NT2/D1 (cell line): ENCODE data around the gene MEPCE.

Experiments
- SUZ12 ChIP-seq: IDR thresholded peaks from 2 replicates; pipeline ENCODE4 v1.6.1; 2011; ENCODE audit not compliant: insufficient read length, insufficient read depth; ENCODE audit errors: extremely low read depth
- YY1 ChIP-seq: IDR thresholded peaks from 2 replicates; pipeline ENCODE4 v1.6.1; 2011; ENCODE audit not compliant: insufficient read length, insufficient read depth
- ZNF274 ChIP-seq: IDR thresholded peaks from 2 replicates; pipeline ENCODE4 v1.6.1; 2011; ENCODE audit warnings: mild to moderate bottlenecking, low read depth, low read length

DNA sequence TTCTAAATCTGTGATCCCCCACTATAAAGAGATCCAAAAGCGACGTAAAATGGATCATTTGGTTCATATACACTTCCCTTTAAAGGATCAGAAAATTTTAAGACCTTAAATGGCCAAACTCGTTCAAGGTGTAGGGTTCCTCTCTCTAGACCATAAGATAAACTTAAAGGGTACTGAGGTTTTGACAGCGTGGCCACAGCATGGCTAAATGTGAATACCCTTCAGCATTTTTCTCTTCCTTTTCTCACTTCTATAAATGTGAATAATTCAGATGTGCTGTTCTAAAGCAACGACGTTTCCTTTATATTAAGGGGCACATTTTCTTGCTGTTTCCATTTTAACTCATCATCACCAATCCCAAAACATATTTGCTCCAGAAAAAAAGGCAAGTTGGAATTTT is 6.3 kb upstream of the MEPCE start:
- TF ChIP-seq YY1 (no peak), SUZ12 (no peak), ZNF274 (no peak)
